ENCODE measurements around the gene IFRD2. TPM values are rescaled to one million over a fixed set of nuclear protein-coding genes. Genes with fewer than 3 reads are reported as not detected.

Gene IFRD2
- total RNA-seq, 1 experiment from 2014 or later, result 111 TPM

- intact Hi-C loops (cut with micrococcal nuclease; ENCODE audit: unreplicated experiment), result no loop called here
- ChIA-PET CTCF (interaction anchor here (0.8 to 1.3 kb wide), 3 partner anchors 11 to 51 kb away, joined by 4 to 6 read pairs (median 5); partner anchors contain the start of gene GNAI2), POLR2A (no interaction called here)
- ATAC-seq, result peak; percentile 56
- H3K36me3 ChIP-seq (ENCODE audit: control insufficient read depth, insufficient read depth, low read length), result no peaks in the 10 kb centered on the region
- TF ChIP-seq REST (IDR thresholded peaks at IDR 0.05; ENCODE audit: insufficient read depth in 1 of 2, low read depth in 2 of 2, low read length in 1 of 2) (no peak), POLR2AphosphoS5 (IDR thresholded peaks at IDR 0.05; ENCODE audit: low read depth, low read length) (no peak), TCF7L2 (IDR thresholded peaks at IDR 0.05; ENCODE audit: low read depth, low read length) (no peak), CTCF (IDR thresholded peaks at IDR 0.05) (no peak), SIN3A (IDR thresholded peaks at IDR 0.05; ENCODE audit: borderline replicate concordance, insufficient read depth, low read depth, low read length) (no peak)
- H3K9me3 ChIP-seq (ENCODE audit: control insufficient read depth, insufficient read depth, low read depth, low read length), result no peaks in the 10 kb centered on the region
- no peaks in the 10 kb centered on the region for H3K27me3 ChIP-seq (ENCODE audit: control insufficient read depth, insufficient read depth, low read length)
- no peak for DNase-seq (ENCODE audit: low read depth, low spot score)
- in situ Hi-C loops (cut with HindIII; ENCODE audit: low pct_unique_long_range_greater_than_20kb, low sequenced_read_pairs), result no loop called here
- H3K4me3 ChIP-seq (ENCODE audit: low read depth in 2 of 2, low read length in 2 of 2), result no peak overlapping the region
- peaks cover 48% of the 10 kb centered on the region for H3K4me1 ChIP-seq (ENCODE audit: control insufficient read depth, insufficient read depth, low read length)
- BruUV-seq (replicated peaks), result no TSS peak
- peak overlapping the region; percentile 88 for H3K27ac ChIP-seq (ENCODE audit: low read length)
Measured at GRCh38 chr3:50246517-50246954, 45.7 kb downstream of the IFRD2 start.

- in situ Hi-C loops (cut with HindIII; ENCODE audit: low pct_unique_long_range_greater_than_20kb, low sequenced_read_pairs) (no loop called here), intact Hi-C loops (cut with micrococcal nuclease; ENCODE audit: unreplicated experiment) (no loop called here)
- TF ChIP-seq TCF7L2 (IDR thresholded peaks at IDR 0.05; ENCODE audit: low read depth, low read length) (peak; percentile 65; the same call in 1 of the 2 replicates), SIN3A (IDR thresholded peaks at IDR 0.05; ENCODE audit: borderline replicate concordance, insufficient read depth, low read depth, low read length) (no peak), CTCF (IDR thresholded peaks at IDR 0.05) (peak; percentile 97)
- no peaks in the 10 kb centered on the region for H3K9me3 ChIP-seq (ENCODE audit: control insufficient read depth, insufficient read depth, low read depth, low read length)
- peak overlapping the region; percentile 88 for H3K27ac ChIP-seq (ENCODE audit: low read length)
- H3K4me1 ChIP-seq (ENCODE audit: control insufficient read depth, insufficient read depth, low read length), result peaks cover 53% of the 10 kb centered on the region
- ChIA-PET POLR2A (no interaction called here), CTCF (interaction anchor here (0.8 to 1.3 kb wide), 2 partner anchors 10 to 51 kb away, joined by 5 to 6 read pairs; partner anchors contain the start of gene GNAI2)
- peak overlapping the region; percentile 27 to 52 for H3K4me3 ChIP-seq (ENCODE audit: low read depth in 2 of 2, low read length in 2 of 2)
- H3K27me3 ChIP-seq (ENCODE audit: control insufficient read depth, insufficient read depth, low read length), result no peaks in the 10 kb centered on the region
- no TSS peak for BruUV-seq (replicated peaks)
- DNase-seq (ENCODE audit: low read depth, low spot score) (no peak), ATAC-seq (peak; percentile 90)
- H3K36me3 ChIP-seq (ENCODE audit: control insufficient read depth, insufficient read depth, low read length), result no peaks in the 10 kb centered on the region
Measured at GRCh38 chr3:50245831-50246516, 46.3 kb downstream of the IFRD2 start.

Measured in Panc1 (cell line).